Measurements from ENCODE around the gene LHPP.

The LHPP gene

DNA sequence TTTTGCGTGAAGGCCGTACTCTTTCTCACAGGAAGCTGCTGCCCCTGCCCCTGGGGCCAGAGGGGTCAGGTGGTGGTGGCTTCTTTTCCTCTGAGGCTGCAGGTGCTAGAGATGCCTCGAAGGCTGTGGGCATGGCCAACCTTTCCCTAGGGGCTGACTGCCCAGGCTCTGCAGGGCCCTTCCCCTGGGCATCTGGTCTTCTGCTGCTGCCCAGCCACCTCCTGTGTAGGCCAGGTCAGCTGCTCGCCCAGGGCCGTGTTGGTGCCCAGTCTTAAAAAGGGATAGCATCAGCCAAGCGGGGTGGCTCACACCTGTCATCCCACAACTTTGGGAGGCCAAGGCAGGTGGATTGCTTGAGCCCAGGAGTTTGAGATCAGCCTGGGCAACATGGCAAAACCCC lies 168.2 kb downstream of the LHPP start:
- Histone ChIP-seq H3K27ac (ENCODE audit: low read depth, low read length) (peak overlapping the region; percentile 66), H3K36me3 (ENCODE audit: control insufficient read depth in 5 of 5, insufficient read depth in 5 of 5, low read length in 5 of 5) (peaks cover 0 to 4% (median 0%) of the 10 kb centered on the region in 5 donors), H3K4me3 (ENCODE audit: low read depth in 1 of 5, low read length in 5 of 5) (no peak overlapping the region), H3K9me3 (ENCODE audit: control insufficient read depth in 5 of 5, low read length in 5 of 5) (no peaks in the 10 kb centered on the region), H3K9ac (ENCODE audit: low read length in 5 of 5) (peak overlapping the region in 2 of 5 donors; percentile 22 to 49), H3K4me1 (ENCODE audit: control insufficient read depth in 5 of 5, insufficient read depth in 5 of 5, low read length in 5 of 5) (peaks cover 17 to 73% (median 66%) of the 10 kb centered on the region in 5 donors), H3K27me3 (ENCODE audit: control insufficient read depth in 5 of 5, insufficient read depth in 4 of 5, low read length in 5 of 5) (no peaks in the 10 kb centered on the region)

DNA sequence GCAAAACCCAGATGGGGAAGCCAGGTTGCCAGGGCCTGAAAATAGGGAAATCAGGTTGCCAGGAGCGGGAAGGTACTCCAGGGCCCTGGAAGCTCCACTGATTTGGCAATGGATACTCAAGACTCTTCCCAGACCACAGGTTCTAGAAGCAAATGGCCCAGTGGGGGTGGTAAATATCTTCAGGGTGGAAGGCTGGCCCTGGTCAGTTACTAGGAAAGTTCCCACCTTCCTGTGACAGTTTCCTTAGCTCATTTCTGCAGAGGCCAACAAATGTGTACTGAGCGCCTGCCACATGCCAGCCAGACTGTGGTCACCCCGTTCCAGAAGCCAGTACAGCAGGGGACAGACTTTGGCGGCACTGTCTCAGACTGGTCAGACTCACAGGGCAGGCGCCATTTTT lies 168.9 kb downstream of the LHPP start:
- H3K27ac ChIP-seq (ENCODE audit: low read depth, low read length): no peak overlapping the region
- H3K9ac ChIP-seq (ENCODE audit: low read length in 5 of 5): peak overlapping the region in 2 of 5 donors; percentile 13 to 29
- no peak overlapping the region for H3K4me3 ChIP-seq (ENCODE audit: low read depth in 1 of 5, low read length in 5 of 5)
- H3K36me3 ChIP-seq (ENCODE audit: control insufficient read depth in 5 of 5, insufficient read depth in 5 of 5, low read length in 5 of 5): peaks cover 0 to 4% (median 0%) of the 10 kb centered on the region in 5 donors
- no peaks in the 10 kb centered on the region for H3K27me3 ChIP-seq (ENCODE audit: control insufficient read depth in 5 of 5, insufficient read depth in 4 of 5, low read length in 5 of 5)
- H3K9me3 ChIP-seq (ENCODE audit: control insufficient read depth in 5 of 5, low read length in 5 of 5): no peaks in the 10 kb centered on the region
- peaks cover 16 to 68% (median 60%) of the 10 kb centered on the region in 5 donors for H3K4me1 ChIP-seq (ENCODE audit: control insufficient read depth in 5 of 5, insufficient read depth in 5 of 5, low read length in 5 of 5)

DNA sequence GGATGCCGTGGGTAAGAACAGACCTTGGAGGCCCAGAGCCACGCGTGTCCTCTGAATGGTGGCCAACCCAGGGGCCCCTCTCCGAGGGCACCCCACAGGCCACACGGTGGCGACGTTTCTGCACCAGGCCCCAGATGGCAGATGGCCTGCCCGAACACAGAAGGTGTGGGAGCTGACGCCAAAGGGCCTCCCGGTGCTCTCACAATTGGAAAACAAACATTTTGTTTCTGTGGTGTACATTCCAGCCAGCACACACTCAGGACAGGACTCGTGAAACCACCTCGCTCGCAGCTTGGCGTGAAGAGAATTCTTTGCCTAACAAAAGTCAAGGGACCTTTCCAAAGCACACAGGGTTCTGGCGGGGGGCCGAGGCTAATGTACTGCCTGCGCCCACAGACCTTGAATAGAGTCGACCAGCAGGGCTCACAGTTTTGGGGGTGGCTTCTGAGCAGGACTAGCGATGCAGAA lies 170.5 kb downstream of the LHPP start:
- no peak overlapping the region for H3K9ac ChIP-seq (ENCODE audit: low read length in 5 of 5)
- H3K4me1 ChIP-seq (ENCODE audit: control insufficient read depth in 5 of 5, insufficient read depth in 5 of 5, low read length in 5 of 5): peaks cover 15 to 57% (median 49%) of the 10 kb centered on the region in 5 donors
- no peaks in the 10 kb centered on the region for H3K9me3 ChIP-seq (ENCODE audit: control insufficient read depth in 5 of 5, low read length in 5 of 5)
- peaks cover 0 to 7% (median 0%) of the 10 kb centered on the region in 5 donors for H3K36me3 ChIP-seq (ENCODE audit: control insufficient read depth in 5 of 5, insufficient read depth in 5 of 5, low read length in 5 of 5)
- H3K27ac ChIP-seq (ENCODE audit: low read depth, low read length): peak overlapping the region; percentile 16
- no peaks in the 10 kb centered on the region for H3K27me3 ChIP-seq (ENCODE audit: control insufficient read depth in 5 of 5, insufficient read depth in 4 of 5, low read length in 5 of 5)
- no peak overlapping the region for H3K4me3 ChIP-seq (ENCODE audit: low read depth in 1 of 5, low read length in 5 of 5)

DNA sequence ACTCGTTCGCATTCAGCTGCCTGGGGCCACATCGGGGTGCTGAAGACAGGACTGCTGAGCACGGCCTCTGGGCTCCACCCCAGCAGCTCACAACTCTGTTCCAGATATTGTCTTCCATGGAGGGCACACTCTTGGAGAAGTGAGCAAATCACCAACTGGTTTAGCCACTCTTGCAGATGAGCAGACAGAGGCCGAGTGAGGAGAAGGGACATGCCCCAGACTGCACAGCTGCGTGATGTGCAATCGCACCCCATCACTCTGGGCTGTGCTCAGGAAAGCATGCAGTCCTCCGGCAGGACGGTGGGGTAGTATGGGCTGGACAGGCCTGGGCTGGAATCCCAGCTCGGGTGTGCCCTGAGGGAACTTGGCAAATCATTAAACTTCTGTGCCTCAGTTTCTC lies 170.9 kb downstream of the LHPP start:
- no peak overlapping the region for H3K4me3 ChIP-seq (ENCODE audit: low read depth in 1 of 5, low read length in 5 of 5)
- no peak overlapping the region for H3K9ac ChIP-seq (ENCODE audit: low read length in 5 of 5)
- H3K36me3 ChIP-seq (ENCODE audit: control insufficient read depth in 5 of 5, insufficient read depth in 5 of 5, low read length in 5 of 5): peaks cover 0 to 7% (median 0%) of the 10 kb centered on the region in 5 donors
- H3K27me3 ChIP-seq (ENCODE audit: control insufficient read depth in 5 of 5, insufficient read depth in 4 of 5, low read length in 5 of 5): no peaks in the 10 kb centered on the region
- peak overlapping the region; percentile 16 for H3K27ac ChIP-seq (ENCODE audit: low read depth, low read length)
- H3K4me1 ChIP-seq (ENCODE audit: control insufficient read depth in 5 of 5, insufficient read depth in 5 of 5, low read length in 5 of 5): peaks cover 15 to 52% (median 48%) of the 10 kb centered on the region in 5 donors
- no peaks in the 10 kb centered on the region for H3K9me3 ChIP-seq (ENCODE audit: control insufficient read depth in 5 of 5, low read length in 5 of 5)

DNA sequence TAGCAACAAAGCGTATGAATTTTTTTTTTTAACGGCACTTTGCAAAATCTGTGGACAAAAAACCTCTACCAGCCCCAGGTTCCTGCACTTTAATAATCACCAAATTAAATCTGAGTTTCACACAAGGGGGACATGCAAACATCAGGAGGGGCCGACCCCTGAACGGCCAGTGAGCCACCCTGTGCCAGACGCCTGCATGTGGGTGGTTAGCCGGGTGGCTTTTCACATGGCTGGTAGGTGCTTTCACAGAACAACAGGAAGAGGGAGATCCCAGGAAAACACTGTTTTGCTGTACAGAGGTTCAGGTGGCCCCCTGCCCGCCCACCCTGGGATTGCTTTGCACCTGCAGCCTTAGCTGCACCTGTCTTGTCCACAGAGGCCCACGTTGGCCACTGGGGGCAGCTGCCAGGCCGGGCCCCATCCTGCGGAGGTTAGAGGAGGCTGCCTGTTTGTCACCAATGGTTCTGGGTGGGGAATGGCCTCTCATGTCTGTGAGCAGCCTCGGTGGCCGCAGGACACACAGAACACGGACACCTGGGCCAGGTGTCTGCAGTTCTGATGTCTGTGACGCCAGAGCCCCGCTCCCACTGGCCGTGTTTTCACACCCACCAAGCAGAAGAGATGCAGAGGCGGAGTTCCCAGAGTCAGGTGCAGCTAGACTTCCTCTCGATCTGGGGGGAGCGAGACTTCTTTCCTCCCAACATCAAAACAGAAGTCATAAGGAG lies 174.8 kb downstream of the LHPP start:
- Histone ChIP-seq H3K9me3 (ENCODE audit: control insufficient read depth in 5 of 5, low read length in 5 of 5) (no peaks in the 10 kb centered on the region), H3K9ac (ENCODE audit: low read length in 5 of 5) (no peak overlapping the region), H3K27ac (ENCODE audit: low read depth, low read length) (no peak overlapping the region), H3K27me3 (ENCODE audit: control insufficient read depth in 5 of 5, insufficient read depth in 4 of 5, low read length in 5 of 5) (no peaks in the 10 kb centered on the region), H3K4me3 (ENCODE audit: low read depth in 1 of 5, low read length in 5 of 5) (no peak overlapping the region), H3K4me1 (ENCODE audit: control insufficient read depth in 5 of 5, insufficient read depth in 5 of 5, low read length in 5 of 5) (peaks cover 5 to 48% (median 42%) of the 10 kb centered on the region in 5 donors), H3K36me3 (ENCODE audit: control insufficient read depth in 5 of 5, insufficient read depth in 5 of 5, low read length in 5 of 5) (peaks cover 0 to 7% (median 2%) of the 10 kb centered on the region in 5 donors)

DNA sequence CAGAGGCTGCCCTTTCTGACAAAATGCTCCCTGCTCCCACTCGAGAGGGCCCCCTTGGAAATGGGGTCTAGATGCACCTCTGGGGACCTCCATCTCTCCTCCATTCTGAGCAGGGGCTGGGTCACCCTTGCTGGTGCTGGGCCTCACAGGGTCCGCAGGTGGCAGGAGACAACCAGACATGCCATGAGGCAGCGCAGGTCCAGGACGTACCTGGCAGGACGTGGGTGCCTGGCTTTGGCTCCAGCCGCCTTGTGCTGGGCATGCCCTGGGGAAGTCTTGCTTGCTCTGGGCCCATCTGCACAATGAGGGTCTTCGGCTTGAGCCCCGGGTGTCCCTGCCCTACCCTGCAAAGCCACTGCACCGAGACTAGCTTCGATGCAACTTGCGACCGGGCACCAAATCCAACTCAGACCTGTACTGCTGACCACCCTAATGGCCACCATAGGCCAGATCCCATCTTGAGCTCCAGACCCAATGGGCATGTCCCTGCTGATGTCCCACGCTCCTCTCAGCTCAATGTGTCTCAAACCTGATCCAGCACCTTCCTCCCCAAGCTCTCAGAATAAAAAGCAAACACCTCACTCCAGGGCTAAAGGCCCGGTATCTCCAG lies 175.6 kb downstream of the LHPP start:
- H3K27me3 ChIP-seq (ENCODE audit: control insufficient read depth in 5 of 5, insufficient read depth in 4 of 5, low read length in 5 of 5): no peaks in the 10 kb centered on the region
- peaks cover 0 to 11% (median 2%) of the 10 kb centered on the region in 5 donors for H3K36me3 ChIP-seq (ENCODE audit: control insufficient read depth in 5 of 5, insufficient read depth in 5 of 5, low read length in 5 of 5)
- no peak overlapping the region for H3K4me3 ChIP-seq (ENCODE audit: low read depth in 1 of 5, low read length in 5 of 5)
- peaks cover 12 to 51% (median 42%) of the 10 kb centered on the region in 5 donors for H3K4me1 ChIP-seq (ENCODE audit: control insufficient read depth in 5 of 5, insufficient read depth in 5 of 5, low read length in 5 of 5)
- H3K27ac ChIP-seq (ENCODE audit: low read depth, low read length): no peak overlapping the region
- H3K9me3 ChIP-seq (ENCODE audit: control insufficient read depth in 5 of 5, low read length in 5 of 5): no peaks in the 10 kb centered on the region
- H3K9ac ChIP-seq (ENCODE audit: low read length in 5 of 5): no peak overlapping the region

DNA sequence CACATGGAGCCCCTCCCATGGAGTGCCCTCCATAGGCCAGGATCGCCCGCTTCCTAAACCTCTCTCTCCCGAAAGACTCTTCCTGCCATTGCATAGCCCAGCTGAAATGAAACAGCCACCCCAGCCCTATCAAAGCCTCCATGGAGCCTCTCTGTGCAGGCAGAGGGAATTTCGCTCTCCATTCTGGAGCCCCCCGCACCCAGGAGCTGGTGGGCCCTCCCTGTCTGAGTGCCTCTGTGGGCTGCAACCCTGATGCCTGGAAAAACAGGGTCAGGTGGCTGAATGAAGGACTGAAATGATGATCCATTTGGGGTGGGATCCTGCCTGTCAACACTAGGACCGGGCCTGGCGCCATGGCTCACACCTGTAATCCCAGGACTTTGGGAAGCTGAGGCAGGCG lies 176.1 kb downstream of the LHPP start:
- Histone ChIP-seq H3K27ac (ENCODE audit: low read depth, low read length) (no peak overlapping the region), H3K27me3 (ENCODE audit: control insufficient read depth in 5 of 5, insufficient read depth in 4 of 5, low read length in 5 of 5) (no peaks in the 10 kb centered on the region)

DNA sequence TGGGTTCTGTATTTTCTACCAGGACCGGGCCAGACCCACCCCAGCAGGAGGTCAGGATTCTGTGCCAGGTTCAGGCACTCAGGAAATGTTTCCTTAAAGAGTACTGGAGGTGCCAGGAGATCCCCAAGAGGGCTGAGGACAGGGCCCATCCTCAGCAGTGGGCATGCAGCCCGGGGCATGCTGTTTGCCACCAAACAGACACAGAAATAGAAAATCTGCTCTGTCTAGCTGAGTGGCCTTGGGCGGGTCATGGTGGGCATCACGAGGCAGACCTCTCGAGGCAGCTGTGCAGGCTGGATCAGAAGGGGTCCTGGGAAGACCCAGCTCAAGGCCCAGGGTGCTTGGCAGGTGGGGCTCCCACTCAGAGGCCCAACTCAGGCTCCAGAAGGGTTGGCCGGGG lies 177.6 kb downstream of the LHPP start:
- no peaks in the 10 kb centered on the region for H3K9me3 ChIP-seq (ENCODE audit: control insufficient read depth in 5 of 5, low read length in 5 of 5)
- H3K4me3 ChIP-seq (ENCODE audit: low read depth in 1 of 5, low read length in 5 of 5): no peak overlapping the region
- no peak overlapping the region for H3K9ac ChIP-seq (ENCODE audit: low read length in 5 of 5)
- no peaks in the 10 kb centered on the region for H3K27me3 ChIP-seq (ENCODE audit: control insufficient read depth in 5 of 5, insufficient read depth in 4 of 5, low read length in 5 of 5)
- peaks cover 0 to 16% (median 2%) of the 10 kb centered on the region in 5 donors for H3K36me3 ChIP-seq (ENCODE audit: control insufficient read depth in 5 of 5, insufficient read depth in 5 of 5, low read length in 5 of 5)
- H3K27ac ChIP-seq (ENCODE audit: low read depth, low read length): no peak overlapping the region
- H3K4me1 ChIP-seq (ENCODE audit: control insufficient read depth in 5 of 5, insufficient read depth in 5 of 5, low read length in 5 of 5): peaks cover 17 to 65% (median 47%) of the 10 kb centered on the region in 5 donors

More for the DNA sequence above, 176.1 kb downstream of the LHPP start:
- Histone ChIP-seq H3K9ac (ENCODE audit: low read length in 5 of 5) (no peak overlapping the region), H3K36me3 (ENCODE audit: control insufficient read depth in 5 of 5, insufficient read depth in 5 of 5, low read length in 5 of 5) (peaks cover 0 to 14% (median 2%) of the 10 kb centered on the region in 5 donors), H3K9me3 (ENCODE audit: control insufficient read depth in 5 of 5, low read length in 5 of 5) (no peaks in the 10 kb centered on the region), H3K4me3 (ENCODE audit: low read depth in 1 of 5, low read length in 5 of 5) (no peak overlapping the region), H3K4me1 (ENCODE audit: control insufficient read depth in 5 of 5, insufficient read depth in 5 of 5, low read length in 5 of 5) (peaks cover 13 to 57% (median 42%) of the 10 kb centered on the region in 5 donors)

DNA sequence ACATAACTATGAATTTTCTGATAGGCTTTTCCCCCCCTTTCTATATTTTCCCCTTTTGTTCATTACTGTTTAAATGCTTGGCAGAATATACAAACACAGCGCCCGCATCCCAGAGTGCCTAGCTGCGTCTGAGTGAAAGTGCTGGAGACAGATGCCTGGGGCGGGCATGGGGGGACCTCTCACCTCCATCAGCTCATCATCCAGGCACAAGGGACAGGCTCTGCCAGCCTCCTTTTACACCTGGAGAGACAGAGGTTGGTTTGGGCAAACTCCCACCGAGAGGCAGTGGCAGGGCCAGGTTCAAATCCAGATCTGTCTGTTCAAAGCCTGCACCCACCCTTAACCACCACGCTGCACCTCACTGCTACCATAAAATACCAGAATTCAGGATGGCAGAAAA lies 178.0 kb downstream of the LHPP start:
- peaks cover 20 to 69% (median 51%) of the 10 kb centered on the region in 5 donors for H3K4me1 ChIP-seq (ENCODE audit: control insufficient read depth in 5 of 5, insufficient read depth in 5 of 5, low read length in 5 of 5)
- peaks cover 0 to 16% (median 2%) of the 10 kb centered on the region in 5 donors for H3K36me3 ChIP-seq (ENCODE audit: control insufficient read depth in 5 of 5, insufficient read depth in 5 of 5, low read length in 5 of 5)
- no peak overlapping the region for H3K9ac ChIP-seq (ENCODE audit: low read length in 5 of 5)
- no peak overlapping the region for H3K27ac ChIP-seq (ENCODE audit: low read depth, low read length)
- no peaks in the 10 kb centered on the region for H3K27me3 ChIP-seq (ENCODE audit: control insufficient read depth in 5 of 5, insufficient read depth in 4 of 5, low read length in 5 of 5)
- no peaks in the 10 kb centered on the region for H3K9me3 ChIP-seq (ENCODE audit: control insufficient read depth in 5 of 5, low read length in 5 of 5)
- no peak overlapping the region for H3K4me3 ChIP-seq (ENCODE audit: low read depth in 1 of 5, low read length in 5 of 5)

DNA sequence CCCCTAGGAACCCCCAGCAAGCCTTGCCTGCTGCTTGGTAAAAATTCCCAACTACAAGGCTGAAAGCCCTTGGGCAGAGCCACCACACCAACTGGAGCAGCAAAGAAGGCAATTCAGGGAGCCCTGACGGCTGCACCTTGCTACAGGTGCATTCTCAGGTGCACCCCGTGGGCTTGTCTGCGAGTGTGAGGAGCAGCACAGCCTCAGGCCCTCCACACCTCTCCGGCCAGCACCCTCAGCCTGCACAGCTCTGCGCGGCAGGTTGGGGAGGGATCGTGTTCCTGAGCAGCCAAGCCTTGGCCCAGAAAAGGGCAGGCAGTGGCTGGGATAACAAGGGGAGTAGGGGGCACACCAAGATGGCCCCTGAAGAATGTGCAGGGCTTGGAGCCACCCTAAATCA lies 178.4 kb downstream of the LHPP start:
- H3K4me1 ChIP-seq (ENCODE audit: control insufficient read depth in 5 of 5, insufficient read depth in 5 of 5, low read length in 5 of 5): peaks cover 20 to 73% (median 55%) of the 10 kb centered on the region in 5 donors

More for the DNA sequence above, 178.4 kb downstream of the LHPP start:
- H3K4me3 ChIP-seq (ENCODE audit: low read depth in 1 of 5, low read length in 5 of 5): no peak overlapping the region
- peaks cover 0 to 16% (median 2%) of the 10 kb centered on the region in 5 donors for H3K36me3 ChIP-seq (ENCODE audit: control insufficient read depth in 5 of 5, insufficient read depth in 5 of 5, low read length in 5 of 5)
- peak overlapping the region; percentile 23 for H3K27ac ChIP-seq (ENCODE audit: low read depth, low read length)
- no peaks in the 10 kb centered on the region for H3K27me3 ChIP-seq (ENCODE audit: control insufficient read depth in 5 of 5, insufficient read depth in 4 of 5, low read length in 5 of 5)
- H3K9ac ChIP-seq (ENCODE audit: low read length in 5 of 5): no peak overlapping the region
- H3K9me3 ChIP-seq (ENCODE audit: control insufficient read depth in 5 of 5, low read length in 5 of 5): no peaks in the 10 kb centered on the region

Measured in subcutaneous abdominal adipose tissue (tissue), 5 donors.